Stimulated activated CD8-positive, alpha-beta memory T cell treated with anti-CD3 and anti-CD28 coated beads, Interleukin-12 subunit alpha, Interleukin-12 subunit beta, amount 100 ng/mL, for 24 hours (primary cell): ENCODE results near the gene MAST3.
A peak's percentile ranks its signal among the peaks of the same experiment; 100 is the strongest.

ENCODE experiments used
- DNase-seq: peaks from one replicate; pipeline ENCODE4 v3.0.0-alpha.2; 2020; ENCODE audit errors: extremely low read depth

The MAST3 gene

GRCh38 chr19:18112989-18113478, 15.5 kb downstream of the MAST3 start:
- DNase-seq = no peak

DNA sequence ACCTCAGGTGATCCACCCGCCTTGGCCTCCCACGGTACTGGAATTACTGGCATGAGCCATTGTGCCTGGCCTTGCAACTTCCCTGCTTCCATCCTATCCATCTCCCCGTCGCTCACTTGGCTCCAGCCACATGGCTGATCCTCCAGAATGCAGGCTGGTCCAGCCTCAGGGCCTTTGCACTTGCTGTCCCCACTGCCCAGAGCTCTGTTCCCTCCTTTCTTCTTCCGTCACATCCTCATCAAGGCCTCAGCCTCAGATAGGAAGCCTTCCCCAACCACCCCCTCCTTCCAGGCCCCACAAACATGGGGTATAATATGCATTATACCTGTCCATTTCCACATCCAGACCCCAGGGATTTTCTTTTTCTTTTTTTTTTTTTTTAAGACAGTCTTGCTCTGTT, 16.2 kb downstream of the MAST3 start:
- DNase-seq = no peak

GRCh38 chr19:18114483-18114882, 16.9 kb downstream of the MAST3 start:
- DNase-seq = no peak

DNA sequence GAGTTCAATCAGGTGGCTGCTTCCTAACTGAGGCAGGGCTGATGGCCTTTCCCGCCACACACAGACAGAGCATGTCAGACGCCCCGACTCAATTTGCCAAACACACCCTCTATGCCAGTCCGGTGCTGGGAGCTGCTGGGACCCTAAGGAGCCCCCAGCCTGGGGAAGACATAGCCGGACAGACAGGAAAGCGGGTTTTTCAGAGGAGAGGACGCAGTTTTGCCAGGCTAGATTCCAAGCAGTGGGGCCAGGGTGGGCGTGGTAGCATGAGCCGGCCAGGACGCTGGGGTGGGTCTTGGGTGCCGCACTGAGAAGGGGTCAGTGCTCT, 19.8 kb downstream of the MAST3 start:
- DNase-seq = no peak

DNA sequence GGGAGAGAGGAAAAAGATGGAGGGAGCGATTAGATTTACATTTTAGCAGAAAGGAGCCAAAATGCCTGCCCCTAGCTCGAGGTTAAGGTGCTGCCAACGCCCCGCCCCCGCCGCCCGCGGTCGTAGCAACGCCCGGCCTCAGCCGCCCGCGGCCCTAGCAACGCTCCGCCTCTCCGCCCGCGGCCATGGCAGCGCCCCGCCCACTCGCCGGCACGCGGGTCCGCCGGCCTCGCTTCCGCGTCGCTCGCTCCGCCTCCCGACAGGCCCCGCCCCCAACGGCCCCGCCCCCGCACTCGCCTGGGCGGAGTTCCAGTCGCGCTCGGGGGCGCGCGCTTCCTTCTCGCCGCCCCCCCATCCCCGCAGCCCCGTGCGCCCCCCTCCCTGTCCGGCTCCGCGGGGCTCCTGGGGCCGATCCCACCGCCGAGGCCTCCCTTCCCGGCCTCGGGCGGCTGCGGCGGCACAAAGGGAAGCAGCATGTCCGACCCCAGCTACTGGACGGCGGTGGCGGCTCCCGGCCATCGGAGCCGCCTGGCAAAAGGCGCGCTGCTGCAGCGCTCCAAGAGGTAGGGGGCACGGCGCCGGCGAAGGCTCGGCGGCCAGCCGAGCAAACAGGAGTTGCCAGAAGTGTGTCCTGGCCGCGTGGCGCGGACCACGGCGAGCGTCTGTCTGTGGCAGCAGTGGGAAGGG, 20.3 kb downstream of the MAST3 start:
- peak; percentile 85 for DNase-seq

GRCh38 chr19:18118420-18119012, 20.9 kb downstream of the MAST3 start:
- DNase-seq = no peak

GRCh38 chr19:18119013-18119716, 21.6 kb downstream of the MAST3 start:
- no peak for DNase-seq

GRCh38 chr19:18119717-18120105, 22.1 kb downstream of the MAST3 start:
- no peak for DNase-seq

DNA sequence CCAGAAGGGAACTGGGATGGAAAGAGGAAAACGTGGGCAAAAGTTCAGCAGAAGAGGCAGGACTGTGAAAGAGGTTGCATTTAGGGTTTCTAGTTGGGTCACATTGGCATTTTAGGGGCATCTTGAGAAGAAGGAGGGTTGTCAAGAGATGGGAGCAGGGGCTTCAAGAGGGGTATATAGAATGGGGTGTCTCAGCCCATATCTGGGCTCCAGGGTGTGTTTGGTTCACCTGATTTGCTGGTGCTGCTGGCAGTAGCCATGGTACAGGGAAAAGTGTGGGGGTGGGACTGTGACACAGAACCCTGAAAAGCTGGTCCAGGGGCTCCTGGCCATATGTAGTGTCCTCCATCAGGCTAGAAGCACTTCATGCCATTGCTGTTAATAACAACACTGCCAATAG, 22.5 kb downstream of the MAST3 start:
- no peak for DNase-seq

- no peak for DNase-seq
These were observed 23.6 kb downstream of the MAST3 start for GRCh38 chr19:18121166-18121565.

DNA sequence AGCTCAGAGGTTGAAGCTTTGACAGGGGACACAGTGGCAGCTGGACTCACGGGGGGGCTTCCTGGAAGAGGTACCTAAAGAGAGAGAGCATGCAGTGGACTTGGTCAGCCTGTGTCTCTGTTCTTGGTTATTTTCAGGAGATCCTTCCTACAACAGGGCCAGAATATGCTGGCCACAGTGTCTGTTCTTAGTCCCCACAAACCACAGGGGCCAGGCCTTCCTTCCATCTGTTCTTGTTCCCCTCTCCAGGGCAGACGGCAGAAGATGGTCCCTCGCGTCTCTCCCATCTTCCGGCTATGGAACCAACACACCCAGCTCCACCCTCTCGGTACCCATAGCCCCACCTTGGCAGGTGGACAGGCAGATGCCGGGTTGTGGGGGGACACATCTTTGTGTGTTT, 24.8 kb downstream of the MAST3 start:
- DNase-seq = no peak

GRCh38 chr19:18122860-18123795, 25.6 kb downstream of the MAST3 start:
- DNase-seq = no peak

DNA sequence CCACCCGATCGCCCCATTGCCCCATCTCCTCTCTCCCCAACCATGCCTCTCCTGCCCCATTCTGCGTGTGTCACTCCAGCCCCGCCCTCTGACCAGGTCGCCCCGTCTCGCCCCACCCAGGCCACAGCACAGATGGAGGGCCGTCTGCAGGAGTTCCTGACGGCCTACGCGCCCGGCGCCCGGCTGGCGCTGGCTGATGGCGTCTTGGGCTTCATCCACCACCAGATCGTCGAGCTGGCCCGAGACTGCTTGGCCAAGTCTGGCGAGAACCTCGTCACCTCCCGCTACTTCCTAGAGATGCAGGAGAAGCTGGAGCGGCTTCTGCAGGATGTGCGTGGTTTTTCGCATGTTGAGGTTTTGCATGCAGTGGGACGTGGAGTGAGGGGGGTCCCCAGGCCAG, 26.2 kb downstream of the MAST3 start:
- no peak for DNase-seq

- DNase-seq = no peak
These were observed 28.5 kb downstream of the MAST3 start for GRCh38 chr19:18126097-18126496.

- no peak for DNase-seq
These were observed 30.5 kb downstream of the MAST3 start for GRCh38 chr19:18128044-18128443.

DNA sequence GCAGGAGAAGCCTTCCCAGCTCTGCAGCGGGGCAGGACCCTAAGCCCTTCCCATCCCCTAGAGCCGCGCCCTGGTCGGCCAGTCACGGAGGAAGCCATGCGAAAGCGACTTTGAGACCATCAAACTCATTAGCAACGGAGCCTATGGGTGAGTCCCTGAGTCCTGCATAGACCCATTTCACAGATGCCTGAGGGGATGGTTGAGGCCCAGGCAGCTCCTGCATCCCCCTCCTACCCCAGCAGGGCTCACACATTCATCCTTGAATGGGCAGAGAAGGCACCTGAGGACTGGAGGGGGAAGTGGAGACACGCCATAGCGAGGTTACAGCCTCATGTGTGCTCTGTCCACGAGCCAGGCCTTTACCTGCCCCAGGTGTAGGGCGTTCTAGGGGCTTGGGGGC, 31.2 kb downstream of the MAST3 start:
- no peak for DNase-seq

GRCh38 chr19:18130523-18131242, 33.1 kb downstream of the MAST3 start:
- no peak for DNase-seq

- DNase-seq = no peak
These were observed 34.4 kb downstream of the MAST3 start for GRCh38 chr19:18131841-18132596.

- no peak for DNase-seq
These were observed 38.4 kb downstream of the MAST3 start for GRCh38 chr19:18135712-18136584.

DNA sequence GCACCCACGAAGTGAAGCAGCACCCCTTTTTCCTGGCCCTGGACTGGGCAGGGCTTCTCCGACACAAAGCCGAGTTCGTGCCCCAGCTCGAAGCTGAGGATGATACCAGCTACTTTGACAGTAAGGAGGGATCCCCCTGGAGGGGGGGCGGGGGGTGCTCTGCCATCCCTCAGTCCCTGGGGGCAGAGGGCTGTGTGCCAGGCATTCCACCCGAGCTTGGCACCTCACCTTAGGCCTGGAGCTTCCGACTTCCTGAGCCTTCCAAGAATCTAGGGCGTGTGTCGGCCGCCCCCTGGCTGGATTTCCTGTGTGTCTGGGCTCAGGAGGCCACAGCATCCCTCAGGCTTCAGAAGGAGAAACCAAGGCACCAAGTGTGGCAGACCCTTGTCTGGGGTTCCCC, 39.7 kb downstream of the MAST3 start:
- DNase-seq = no peak
